GM21367 (cell line): ENCODE results near the gene STAM.
"Not testable (repeated sequence)": the region's sequence is repeated elsewhere in the genome, so short reads cannot be mapped to it uniquely, and the experiment has no call there.

Source experiments
- ATAC-seq: cut with Tn5 transposase; IDR thresholded peaks from one replicate; pipeline ENCODE4 v1.9.1; 2021; ENCODE audit not compliant: unreplicated experiment

The STAM gene

DNA sequence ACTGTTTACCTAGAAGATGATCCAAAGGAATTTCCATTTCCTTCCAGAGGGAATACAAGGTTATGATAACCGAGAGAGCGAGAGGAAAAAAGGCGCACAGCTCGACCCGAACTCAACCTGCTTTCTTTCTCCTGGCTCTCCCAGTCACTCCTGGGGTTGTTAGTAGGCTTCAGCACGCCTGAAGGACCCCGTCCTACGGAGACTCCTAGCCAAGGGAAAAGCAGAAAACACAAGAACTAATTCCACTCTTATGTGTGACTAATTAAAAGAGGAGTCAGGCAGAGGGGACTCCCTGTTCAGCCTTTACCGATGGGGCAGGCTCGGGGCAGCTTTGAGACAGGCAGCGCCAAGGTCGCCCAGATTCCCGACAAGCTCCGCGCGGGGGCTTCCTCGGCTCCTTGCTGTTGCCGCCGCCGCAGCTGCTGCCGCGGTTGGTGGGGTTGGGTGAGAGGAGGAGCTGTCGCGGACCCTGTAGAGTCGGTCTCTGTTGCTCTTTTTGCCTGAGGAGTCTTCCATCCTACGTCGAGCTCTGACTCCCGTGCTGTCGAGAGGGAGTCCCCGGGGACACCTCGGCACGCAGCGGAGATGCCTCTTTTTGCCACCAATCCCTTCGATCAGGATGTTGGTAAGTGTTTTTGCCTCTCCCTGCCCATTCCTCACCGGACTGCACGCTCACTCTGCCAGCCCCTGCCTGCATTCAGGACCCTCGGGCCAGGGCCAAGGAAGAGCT, at the start of gene STAM:
Gene STAM (plus strand): TSS at position 397 of the 730 bp plus-strand sequence. CDS start 189 bp downstream, at position 586.
- ATAC-seq: peak; percentile 90

- no peak for ATAC-seq
Observed at GRCh38 chr10:17597386-17597785, 46.6 kb upstream of the STAM start.

GRCh38 chr10:17599089-17599488, 44.9 kb upstream of the STAM start:
- no peak for ATAC-seq

DNA sequence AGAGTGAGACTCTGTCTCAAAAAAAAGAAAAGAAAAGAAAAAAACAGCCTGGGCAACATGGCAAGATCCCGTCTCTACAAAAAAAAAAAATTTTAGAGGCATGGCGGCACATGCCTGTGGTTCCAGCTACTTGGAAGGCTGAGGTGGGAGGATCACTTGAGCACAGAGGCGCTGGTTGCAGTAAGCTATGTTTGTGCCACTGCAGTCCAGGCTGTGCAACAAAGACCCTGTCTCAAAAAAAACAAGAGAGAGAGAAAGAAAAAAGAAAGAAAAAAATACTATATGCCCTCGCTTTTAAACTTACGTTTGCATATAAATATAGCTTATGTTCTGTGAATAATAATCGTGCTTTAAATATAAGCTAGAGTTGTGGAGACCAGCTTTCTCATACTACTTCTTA, 38.0 kb upstream of the STAM start:
- ATAC-seq: no peak

GRCh38 chr10:17606547-17607040, 37.4 kb upstream of the STAM start:
- no peak for ATAC-seq

DNA sequence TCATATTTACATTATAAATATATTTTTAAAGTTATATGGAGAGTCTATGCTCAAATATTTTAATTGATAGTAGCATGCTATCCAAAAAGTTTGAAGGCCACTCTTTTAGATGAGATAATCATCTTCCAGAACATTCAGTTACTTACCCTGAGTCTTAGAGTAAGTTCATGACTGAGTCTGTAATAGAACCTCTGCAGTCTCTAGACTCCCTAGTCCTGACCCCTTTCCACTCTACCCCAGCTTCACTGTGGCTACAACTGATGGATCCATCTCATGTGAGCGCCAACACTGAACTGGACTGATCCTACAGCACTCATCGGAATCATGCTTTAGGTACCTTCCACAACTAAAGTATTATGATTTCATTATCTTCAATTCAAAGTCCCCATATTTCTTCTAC, 36.9 kb upstream of the STAM start:
- ATAC-seq: no peak

- ATAC-seq: peak; percentile 81
Observed at GRCh38 chr10:17607603-17608332, 36.2 kb upstream of the STAM start.

- ATAC-seq: no peak
Observed at GRCh38 chr10:17609523-17610079, 34.4 kb upstream of the STAM start.

- peak; percentile 47 for ATAC-seq
Observed at GRCh38 chr10:17616403-17617030, 27.4 kb upstream of the STAM start.

DNA sequence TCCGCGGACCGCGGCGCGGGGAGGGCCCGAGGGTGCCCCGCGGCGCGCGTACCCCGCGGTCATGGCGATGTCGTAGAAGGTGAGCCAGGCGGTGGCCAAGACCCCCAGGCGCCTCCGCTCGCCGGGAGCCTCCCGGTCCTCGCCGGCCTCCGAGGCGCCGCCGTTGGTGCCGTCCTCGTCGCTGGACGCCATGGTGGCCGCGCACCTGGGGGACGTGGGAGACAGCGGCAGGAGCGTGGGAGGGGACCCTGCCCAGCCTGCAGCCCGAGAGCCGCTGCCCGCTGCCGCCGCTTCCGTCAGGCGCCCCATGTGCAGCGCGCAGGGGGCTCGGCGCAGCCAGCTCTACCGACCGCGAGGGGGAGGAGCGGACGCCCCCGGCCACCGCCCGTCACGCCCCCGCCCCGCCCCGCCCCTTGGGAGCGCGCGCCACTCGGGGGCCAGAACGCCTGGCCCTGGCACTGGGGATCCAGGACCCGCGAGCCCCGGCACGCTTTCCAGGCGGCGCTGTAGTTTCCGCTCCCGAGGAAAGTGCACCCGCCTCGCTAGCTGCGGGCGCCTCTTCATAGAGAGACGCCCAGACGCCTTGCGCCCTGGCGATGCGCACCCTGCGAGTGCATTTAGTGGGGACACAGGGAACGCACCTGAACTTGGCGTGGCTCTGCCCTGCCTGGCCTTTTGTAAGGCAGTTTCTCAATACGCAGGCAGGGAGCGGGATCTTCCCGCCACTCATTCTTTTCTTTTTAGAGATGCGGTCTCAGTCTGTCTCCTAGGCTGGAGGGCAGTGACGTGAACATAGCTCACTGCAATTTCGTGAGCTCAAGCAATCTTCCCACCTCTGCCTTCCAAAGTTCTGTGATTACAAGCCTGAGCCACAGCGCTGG, 26.7 kb upstream of the STAM start, which contains the start of gene HACD1:
Gene HACD1 (minus strand): TSS at position 344 of the 881 bp plus-strand sequence. CDS start 35 bp downstream, at position 309.
- peak; percentile 58 for ATAC-seq

DNA sequence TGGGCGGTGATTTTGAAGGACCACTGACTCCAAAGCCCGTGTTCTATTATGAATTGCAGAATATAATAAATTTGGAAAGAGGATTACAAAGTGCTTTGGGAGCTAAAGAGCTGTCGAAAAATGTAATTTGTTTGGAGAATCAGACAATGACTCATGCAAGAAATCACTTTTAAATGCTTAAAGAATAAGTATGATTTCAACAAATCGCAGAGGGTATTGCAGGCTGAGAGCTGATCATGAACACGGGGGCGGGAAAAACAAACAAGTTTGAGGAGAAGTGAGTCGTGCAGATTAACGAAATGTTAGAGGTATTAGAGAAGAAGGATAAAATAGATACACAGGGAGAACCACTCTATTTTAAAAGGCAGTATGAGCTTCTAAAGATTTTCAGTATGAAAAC, 21.9 kb upstream of the STAM start:
- ATAC-seq: no peak

DNA sequence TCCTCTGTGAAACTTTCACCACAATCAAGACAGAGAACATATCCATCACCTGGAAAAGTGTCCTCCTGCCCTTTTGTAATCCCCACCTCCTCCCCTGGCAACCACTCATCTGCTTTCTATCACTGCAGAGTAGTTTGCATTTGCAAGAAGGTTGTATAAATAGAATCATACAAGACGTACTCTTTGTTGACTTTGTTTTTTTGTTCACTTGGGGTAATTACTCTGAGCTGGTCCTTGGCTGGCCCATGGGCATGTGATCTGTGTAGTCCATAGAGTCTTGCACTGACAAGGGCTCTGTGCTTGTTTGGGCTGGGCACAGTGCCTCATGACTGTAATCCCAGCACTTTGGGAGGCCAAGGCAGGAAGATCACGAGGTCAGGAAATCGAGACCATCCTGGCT, 19.0 kb upstream of the STAM start:
- no peak for ATAC-seq

DNA sequence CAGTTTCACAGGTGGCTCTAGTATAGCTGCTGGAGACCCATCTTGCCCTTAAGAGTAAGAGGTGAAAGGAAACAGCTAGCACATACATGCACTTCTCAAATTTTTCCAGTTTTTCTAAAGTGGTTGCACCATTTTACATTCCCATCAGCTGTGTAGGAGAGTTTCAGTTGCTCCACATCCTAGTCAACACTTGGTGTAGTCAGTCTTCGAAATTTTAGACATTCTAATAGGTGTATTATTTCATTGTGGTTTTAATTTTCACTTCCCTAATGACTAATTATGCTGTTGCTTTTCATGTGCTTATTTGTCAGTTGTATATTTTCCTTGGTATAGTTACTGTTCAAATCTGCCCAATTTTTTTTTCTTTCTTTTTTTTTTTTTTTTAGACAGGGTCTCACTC, 17.3 kb upstream of the STAM start:
- ATAC-seq: no peak

DNA sequence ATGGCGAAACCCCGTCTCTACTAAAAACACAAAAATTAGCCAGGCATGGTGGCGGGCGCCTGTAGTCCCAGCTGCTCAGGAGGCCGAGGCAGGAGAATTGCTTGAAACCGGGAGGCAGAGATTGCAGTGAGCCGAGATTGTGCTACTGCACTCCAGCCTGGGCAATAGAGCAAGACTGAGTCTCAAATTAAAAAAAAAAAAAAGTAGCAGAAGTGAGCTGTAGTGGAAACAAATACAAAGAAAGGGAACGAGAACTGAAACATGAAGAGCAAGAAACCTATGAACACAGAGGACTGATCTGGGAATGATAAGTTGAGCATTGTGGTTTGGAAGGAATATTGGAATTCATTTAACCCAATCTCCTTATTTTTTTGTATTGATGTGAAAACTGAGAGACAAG, 11.4 kb upstream of the STAM start:
- ATAC-seq: not testable (repeated sequence)

GRCh38 chr10:17633353-17633752, 10.6 kb upstream of the STAM start:
- no peak for ATAC-seq

DNA sequence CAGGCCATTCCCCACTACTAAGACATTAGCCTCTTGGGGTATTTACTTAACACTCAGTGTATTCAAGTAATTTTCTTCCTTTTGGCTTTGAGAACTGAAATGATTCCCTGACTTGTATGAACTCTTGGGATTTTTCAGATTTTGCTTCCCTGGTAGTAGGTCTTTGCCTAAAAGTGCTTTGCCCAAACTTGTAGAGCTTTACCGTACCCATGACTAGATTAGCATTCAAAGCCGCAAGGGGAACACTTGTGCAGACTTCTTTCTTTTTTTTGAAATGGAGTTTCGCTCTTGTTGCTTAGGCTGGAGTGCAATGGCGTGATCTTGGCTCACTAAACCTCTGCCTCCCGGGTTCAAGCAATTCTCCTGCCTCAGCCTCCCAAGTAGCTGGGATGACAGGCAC, 6.1 kb upstream of the STAM start:
- no peak for ATAC-seq

- no peak for ATAC-seq
Observed at GRCh38 chr10:17640331-17640816, 3.6 kb upstream of the STAM start.

GRCh38 chr10:17643339-17643754, 604 bp upstream of the STAM start:
- ATAC-seq: peak; percentile 9

DNA sequence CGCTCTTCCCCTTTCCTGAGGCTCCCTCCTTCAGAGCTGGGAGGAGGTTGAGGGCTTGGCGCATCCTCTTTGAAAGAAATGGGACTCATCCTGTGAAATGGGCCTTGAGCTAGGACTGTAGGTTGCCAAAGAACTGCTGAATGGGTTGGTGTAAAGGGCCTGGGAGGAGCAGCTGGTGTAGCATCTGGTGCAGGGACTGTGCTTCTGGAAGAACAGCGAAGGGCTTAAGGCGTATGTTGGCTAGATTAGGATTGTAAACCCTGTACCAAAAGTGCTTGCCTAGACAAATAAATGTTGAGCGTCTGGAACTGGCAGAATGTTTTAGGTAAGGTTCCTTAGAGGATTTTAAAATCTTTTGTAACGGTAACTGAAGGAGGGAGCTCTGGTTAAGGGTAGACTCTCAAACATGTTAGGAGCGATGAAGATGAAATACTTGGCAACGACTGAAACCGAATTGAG, 563 bp downstream of the STAM start:
- peak; percentile 27 for ATAC-seq
